Esophagus muscularis mucosa (tissue), 4 donors: ENCODE data around the gene PDLIM5. TPM values are rescaled to one million over a fixed set of nuclear protein-coding genes. Genes with fewer than 3 reads are reported as not detected.
A peak's percentile ranks its signal among the peaks of the same experiment; 100 is the strongest.

ENCODE experiments used
- DNase-seq: peaks from one replicate; pipeline ENCODE4 v3.0.0-alpha.2; 2017; ENCODE audit errors: extremely low spot score
- H3K27ac ChIP-seq, 4 donors: fragments of 200-600 bp; sonication (generic); replicated peaks in 1 of 4; 1 replicate in 3 of 4; 2 replicates in 1 of 4; pipeline ENCODE4 v1.5.1; 2016 to 2019; ENCODE audit warnings: mild to moderate bottlenecking in 1 of 4
- H3K27me3 ChIP-seq, 4 donors: fragments of 200-600 bp; sonication (generic); one replicate each; pipeline versions ENCODE4 v1.5.1 to v1.6.0; 2016 to 2019
- H3K36me3 ChIP-seq, 4 donors: fragments of 200-600 bp; sonication (generic); one replicate each; pipeline ENCODE4 v1.5.1; 2016 to 2019
- H3K4me1 ChIP-seq, 4 donors: fragments of 200-600 bp; sonication (generic); one replicate each; pipeline ENCODE4 v1.5.1; 2016 to 2019
- H3K4me3 ChIP-seq, 4 donors: fragments of 200-600 bp; sonication (generic); 1 replicate in 2 of 4; 2 replicates in 2 of 4; pipeline ENCODE4 v1.5.1; 2016 to 2019; ENCODE audit warnings: mild to moderate bottlenecking in 4 of 4, moderate library complexity in 1 of 4
- H3K9me3 ChIP-seq, 4 donors: fragments of 200-600 bp; sonication (generic); 1 replicate in 3 of 4; 2 replicates in 1 of 4; pipeline ENCODE4 v1.5.1; 2016 to 2019
- EP300 ChIP-seq: sonication (generic); formaldehyde crosslinking; IDR thresholded peaks from one replicate; pipeline ENCODE4 v1.6.1; 2017; ENCODE audit warnings: antibody characterized with exemption
- POLR2A ChIP-seq: fragments of 450-650 bp; IDR thresholded peaks from one replicate; pipeline ENCODE4 v1.6.1; 2017; ENCODE audit warnings: antibody characterized with exemption, moderate library complexity, mild to moderate bottlenecking, low read depth
- POLR2AphosphoS5 ChIP-seq, 2 donors: sonication (generic); formaldehyde crosslinking; IDR thresholded peaks; one replicate each; pipeline ENCODE4 v1.6.1; 2017; ENCODE audit warnings: antibody characterized with exemption in 2 of 2
- WGBS: methylation state at CpG from one replicate; pipeline ENCODE4 v1.1.5; 2018; 5-methylcytosine and 5-hydroxymethylcytosine counted together
- intact Hi-C: fragments of 100-400 bp; cut with DNase I; formaldehyde crosslinking; loops from one replicate; pipeline ENCODE4 v1.15.1; 2023
- total RNA-seq, 4 donors: library from RNA; depleted of rRNA; stranded (reverse); fragments of >200 nt; gene quantifications; one replicate each; pipeline versions ENCODE4 v1.1.0 to v1.2.1, GENCODE V29; 2016
- TF ChIP-seq, protein P1 (sequence below), 3 experiments: fragments of 200-600 bp in 2 of 3; fragments of 450-650 bp in 1 of 3; sonication (generic) in 2 of 3; IDR thresholded peaks; one replicate each; pipeline ENCODE4 v1.5.1; 2017 to 2019; ENCODE audit warnings: antibody characterized with exemption in 3 of 3, mild to moderate bottlenecking in 2 of 3, moderate library complexity in 1 of 3

Gene PDLIM5
- total RNA-seq, 4 donors from 2014 or later, result 138 to 160 (median 146) TPM

- Histone ChIP-seq H3K4me3 (peak overlapping the region; percentile 2 to 8 (median 7)), H3K36me3 (no peaks in the 10 kb centered on the region), H3K27ac (peak overlapping the region; percentile 56 to 75 (median 68)), H3K27me3 (no peaks in the 10 kb centered on the region), H3K4me1 (peaks cover 18 to 55% (median 39%) of the 10 kb centered on the region in 4 donors), H3K9me3 (no peaks in the 10 kb centered on the region)
- intact Hi-C loops, result loop anchor here (5.0 kb wide), 1 partner anchor 40 kb away; the partner anchor contains the start of gene PDLIM5
- no peak for DNase-seq
- TF ChIP-seq POLR2A (no peak), POLR2AphosphoS5 (IDR thresholded peaks at IDR 0.05) (no peak), EP300 (no peak)
- TF ChIP-seq, protein P1, sequence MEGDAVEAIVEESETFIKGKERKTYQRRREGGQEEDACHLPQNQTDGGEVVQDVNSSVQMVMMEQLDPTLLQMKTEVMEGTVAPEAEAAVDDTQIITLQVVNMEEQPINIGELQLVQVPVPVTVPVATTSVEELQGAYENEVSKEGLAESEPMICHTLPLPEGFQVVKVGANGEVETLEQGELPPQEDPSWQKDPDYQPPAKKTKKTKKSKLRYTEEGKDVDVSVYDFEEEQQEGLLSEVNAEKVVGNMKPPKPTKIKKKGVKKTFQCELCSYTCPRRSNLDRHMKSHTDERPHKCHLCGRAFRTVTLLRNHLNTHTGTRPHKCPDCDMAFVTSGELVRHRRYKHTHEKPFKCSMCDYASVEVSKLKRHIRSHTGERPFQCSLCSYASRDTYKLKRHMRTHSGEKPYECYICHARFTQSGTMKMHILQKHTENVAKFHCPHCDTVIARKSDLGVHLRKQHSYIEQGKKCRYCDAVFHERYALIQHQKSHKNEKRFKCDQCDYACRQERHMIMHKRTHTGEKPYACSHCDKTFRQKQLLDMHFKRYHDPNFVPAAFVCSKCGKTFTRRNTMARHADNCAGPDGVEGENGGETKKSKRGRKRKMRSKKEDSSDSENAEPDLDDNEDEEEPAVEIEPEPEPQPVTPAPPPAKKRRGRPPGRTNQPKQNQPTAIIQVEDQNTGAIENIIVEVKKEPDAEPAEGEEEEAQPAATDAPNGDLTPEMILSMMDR (IDR thresholded peaks at IDR 0.05), result no peak
- 53% methylated on average over 3 of the region's 3 CpGs for WGBS
These were observed 39.6 kb upstream of the PDLIM5 start for GRCh38 chr4:94412019-94412657.

GRCh38 chr4:94412658-94413038 is 39.1 kb upstream of the PDLIM5 start:
- TF ChIP-seq POLR2A (no peak), POLR2AphosphoS5 (IDR thresholded peaks at IDR 0.05) (no peak), EP300 (no peak)
- TF ChIP-seq, protein P1 (IDR thresholded peaks at IDR 0.05), result no peak
- Histone ChIP-seq H3K4me3 (peak overlapping the region; percentile 2 to 8 (median 7)), H3K36me3 (no peaks in the 10 kb centered on the region), H3K27me3 (no peaks in the 10 kb centered on the region), H3K27ac (peak overlapping the region; percentile 46 to 75 (median 68)), H3K9me3 (no peaks in the 10 kb centered on the region), H3K4me1 (peaks cover 18 to 50% (median 36%) of the 10 kb centered on the region in 4 donors)
- intact Hi-C loops, result loop anchor here (5.0 kb wide), 1 partner anchor 40 kb away; the partner anchor contains the start of gene PDLIM5
- DNase-seq, result no peak
- WGBS, result 7% methylated on average over 6 of the region's 6 CpGs

DNA sequence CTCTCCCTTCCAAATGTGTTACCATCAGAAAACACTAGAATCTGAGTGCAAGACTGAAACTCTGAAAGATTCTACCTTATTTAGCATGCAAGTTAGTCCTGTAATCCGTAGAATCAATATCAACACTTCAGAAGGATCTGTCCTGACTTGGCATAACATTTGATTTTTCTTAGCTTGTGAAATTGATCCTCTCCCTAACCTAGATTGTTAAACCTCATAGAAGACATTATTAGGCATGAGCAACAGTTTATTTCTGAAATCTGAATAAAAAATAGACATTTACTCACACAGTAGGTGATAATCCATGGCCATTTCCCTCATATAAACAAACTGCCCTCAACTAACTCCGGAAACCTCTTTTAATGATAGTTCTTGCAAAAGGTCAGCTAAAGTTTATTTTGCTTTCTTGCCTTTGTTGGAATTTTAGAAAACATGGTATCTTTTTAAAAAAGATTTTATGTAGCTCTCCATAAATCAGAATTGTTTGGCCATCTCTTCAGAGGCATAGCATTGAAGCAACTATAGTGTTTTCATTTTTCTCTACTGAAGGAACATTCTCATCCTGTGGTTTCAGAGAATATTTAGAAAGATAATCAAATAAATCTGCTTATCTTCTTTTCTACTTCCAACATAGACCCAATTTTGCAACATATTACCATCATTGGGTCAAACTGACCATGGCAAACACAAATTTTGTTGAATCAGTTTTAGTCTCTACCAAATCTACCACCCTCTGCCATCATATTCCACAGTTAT is 38.5 kb upstream of the PDLIM5 start:
- Histone ChIP-seq H3K27ac (peak overlapping the region in 2 of 4 donors; percentile 66 to 75), H3K9me3 (no peaks in the 10 kb centered on the region), H3K4me1 (peaks cover 18 to 49% (median 34%) of the 10 kb centered on the region in 4 donors), H3K36me3 (no peaks in the 10 kb centered on the region), H3K27me3 (no peaks in the 10 kb centered on the region), H3K4me3 (peak overlapping the region in 1 of 4 donors; percentile 6)
- WGBS, result 54% methylated on average over 2 of the region's 2 CpGs
- TF ChIP-seq, protein P1 (IDR thresholded peaks at IDR 0.05), result no peak
- intact Hi-C loops, result loop anchor here (5.0 kb wide), 1 partner anchor 39 kb away; the partner anchor contains the start of gene PDLIM5
- DNase-seq, result no peak

GRCh38 chr4:94414907-94415306 is 36.8 kb upstream of the PDLIM5 start:
- TF ChIP-seq EP300 (no peak), POLR2AphosphoS5 (IDR thresholded peaks at IDR 0.05) (no peak), POLR2A (no peak)
- TF ChIP-seq, protein P1 (IDR thresholded peaks at IDR 0.05), result no peak
- Histone ChIP-seq H3K4me3 (no peak overlapping the region), H3K27ac (no peak overlapping the region), H3K9me3 (no peaks in the 10 kb centered on the region), H3K27me3 (no peaks in the 10 kb centered on the region), H3K36me3 (no peaks in the 10 kb centered on the region), H3K4me1 (peaks cover 9 to 34% (median 21%) of the 10 kb centered on the region in 4 donors)
- 91% methylated on average over 1 of the region's 1 CpG for WGBS
- DNase-seq, result no peak
- intact Hi-C loops, result loop anchor here (5.0 kb wide), 1 partner anchor 37 kb away; the partner anchor contains the start of gene PDLIM5
